GM12878 (cell line): Measurements from ENCODE around the gene PCDHGC5. TPM values are rescaled to one million over a fixed set of nuclear protein-coding genes. Genes with fewer than 3 reads are reported as not detected.

Source experiments
- MEF2A ChIP-seq: IDR thresholded peaks from 2 replicates; pipeline ENCODE4 v1.6.1; 2011; ENCODE audit warnings: low read depth, mild to moderate bottlenecking, low read length, moderate library complexity; ENCODE audit not compliant: insufficient read depth
- MYC ChIP-seq: IDR thresholded peaks from 2 replicates; pipeline ENCODE4 v1.6.1; 2011; ENCODE audit warnings: mild to moderate bottlenecking, low read length, moderate library complexity, inconsistent platforms; ENCODE audit not compliant: insufficient read depth, insufficient replicate concordance, insufficient read length, severe bottlenecking
- POLR2AphosphoS5 ChIP-seq: IDR thresholded peaks from 2 replicates; pipeline ENCODE4 v1.6.1; 2011; ENCODE audit warnings: mild to moderate bottlenecking, low read length, inconsistent platforms
- RELA ChIP-seq: fragments of 450-650 bp; IDR thresholded peaks from 2 replicates; pipeline ENCODE4 v1.8.0; 2014; ENCODE audit warnings: borderline replicate concordance; ENCODE audit not compliant: partially characterized antibody
- RUNX3 ChIP-seq: IDR thresholded peaks from 2 replicates; pipeline ENCODE4 v1.6.1; 2012; ENCODE audit warnings: low read length, inconsistent platforms
- SIX5 ChIP-seq: IDR thresholded peaks from 2 replicates; pipeline ENCODE4 v1.6.1; 2011; ENCODE audit warnings: mild to moderate bottlenecking, low read depth, low read length, moderate library complexity; ENCODE audit not compliant: severe bottlenecking
- SMAD1 ChIP-seq: fragments of 450-650 bp; IDR thresholded peaks from 2 replicates; pipeline ENCODE4 v1.6.1; 2018; ENCODE audit warnings: mild to moderate bottlenecking, low read depth; ENCODE audit not compliant: partially characterized antibody
- SREBF1 ChIP-seq: IDR thresholded peaks from 2 replicates; pipeline ENCODE4 v1.6.1; 2012; ENCODE audit warnings: mild to moderate bottlenecking, low read length
- STAT1 ChIP-seq: fragments of 450-650 bp; conservative IDR thresholded peaks from 2 replicates; pipeline ENCODE4 v1.6.1; 2014; ENCODE audit warnings: antibody characterized with exemption, mild to moderate bottlenecking
- TAF1 ChIP-seq: IDR thresholded peaks from 2 replicates; pipeline ENCODE4 v1.6.1; 2011; ENCODE audit warnings: mild to moderate bottlenecking, low read depth, low read length, borderline replicate concordance
- ZNF217 ChIP-seq: fragments of 450-650 bp; IDR thresholded peaks from 2 replicates; pipeline ENCODE4 v1.6.1; 2017; ENCODE audit warnings: antibody characterized with exemption, mild to moderate bottlenecking
- ZZZ3 ChIP-seq: IDR thresholded peaks from 2 replicates; pipeline ENCODE4 v1.6.1; 2011; ENCODE audit warnings: low read depth; ENCODE audit not compliant: control insufficient read depth, insufficient read length
- polyA plus RNA-seq, 11 experiments: library from polyadenylated mRNA; depleted of rRNA in 4 of 11; unstranded in 6 of 11; stranded (reverse) in 5 of 11; fragments of >200 nt; fragmentation: Nextera tagmentation in 4 of 11; fragmentation: Illumina TruSeq in 1 of 11; extraction: Ambion mirVana in 4 of 11; extraction: Trizol in 1 of 11; gene quantifications; 1 replicate in 1 of 11; 2 replicates in 10 of 11; pipeline versions ENCODE4 v1.2.1 to v1.2.3, GENCODE V29; 2011 to 2016; ENCODE audit warnings: inconsistent platforms in 2 of 11, missing spikeins in 2 of 11, low read depth in 1 of 11
- total RNA-seq, 4 experiments: library from RNA; depleted of rRNA in 3 of 4; stranded (reverse); fragments of >200 nt in 3 of 4; fragmentation: Illumina TruSeq in 1 of 4; extraction: Trizol in 1 of 4; gene quantifications; 2 replicates each; pipeline versions ENCODE4 v1.2.1 to v1.2.3, GENCODE V29; 2013 to 2021
- TF ChIP-seq, protein P1 (sequence below): IDR thresholded peaks from 2 replicates; pipeline ENCODE4 v1.6.1; 2011; ENCODE audit warnings: low read depth, low read length, improper control_type of control experiment, borderline replicate concordance

Gene PCDHGC5
- total and polyA plus RNA-seq, 10 of the 15 experiments (the other 5 are each of a cell fraction or from before 2014, with no cell fraction given) = 0.05 to 0.87 (median 0.18) TPM; not detected in 2

DNA sequence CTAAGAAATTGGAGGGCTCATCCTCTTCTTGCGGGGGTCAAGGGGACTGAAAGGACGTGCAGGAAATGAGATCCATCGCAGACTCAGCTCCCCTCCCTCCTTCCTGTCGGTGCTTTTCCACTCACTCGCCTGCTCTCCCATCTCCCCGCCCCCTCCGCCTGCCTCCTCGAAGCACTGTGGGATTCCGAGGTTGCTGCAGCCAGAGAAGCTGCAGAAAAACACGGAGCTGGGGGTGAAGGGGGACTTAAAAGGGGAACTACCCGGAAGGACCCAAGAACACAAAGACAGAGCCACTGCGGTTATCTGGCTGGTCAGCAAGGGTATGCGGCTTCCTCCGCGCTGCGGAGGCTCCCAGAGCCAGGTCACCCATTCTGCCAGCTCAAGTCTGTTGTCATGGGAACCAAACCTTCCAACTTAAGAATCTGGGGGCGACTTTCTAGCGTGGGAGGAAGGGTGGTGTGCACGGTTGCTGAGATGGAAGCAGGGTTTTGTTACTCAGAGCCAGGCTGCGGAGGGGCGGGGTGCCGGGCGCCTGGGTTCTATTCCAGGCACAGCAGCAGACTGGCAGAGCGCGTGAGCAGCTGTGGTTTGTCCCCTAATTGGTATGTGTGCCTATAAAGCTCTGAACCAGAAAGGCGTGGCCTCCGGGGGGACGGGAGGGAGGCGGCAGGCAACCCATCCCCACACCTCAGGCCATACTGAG is 24.9 kb downstream of the PCDHGC5 start (continued):
- TF ChIP-seq SMAD1 = no peak
- 0 out of 2 replicates have a peak, but pooled peaks have one; percentile 3 for TF ChIP-seq MEF2A
- TF ChIP-seq RELA = no peak
- TF ChIP-seq SREBF1 = no peak
- TF ChIP-seq, protein P1, sequence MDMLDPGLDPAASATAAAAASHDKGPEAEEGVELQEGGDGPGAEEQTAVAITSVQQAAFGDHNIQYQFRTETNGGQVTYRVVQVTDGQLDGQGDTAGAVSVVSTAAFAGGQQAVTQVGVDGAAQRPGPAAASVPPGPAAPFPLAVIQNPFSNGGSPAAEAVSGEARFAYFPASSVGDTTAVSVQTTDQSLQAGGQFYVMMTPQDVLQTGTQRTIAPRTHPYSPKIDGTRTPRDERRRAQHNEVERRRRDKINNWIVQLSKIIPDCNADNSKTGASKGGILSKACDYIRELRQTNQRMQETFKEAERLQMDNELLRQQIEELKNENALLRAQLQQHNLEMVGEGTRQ = no peak
- TF ChIP-seq ZNF217 = no peak
- no peak for TF ChIP-seq MYC
- TF ChIP-seq POLR2AphosphoS5 = no peak
- TF ChIP-seq RUNX3 = no peak
- TF ChIP-seq STAT1 = no peak
- TF ChIP-seq SIX5 = no peak
- no peak for TF ChIP-seq ZZZ3
- no peak for TF ChIP-seq TAF1
- TF ChIP-seq, all 136 proteins: peak for 34
